ENCODE results near the gene CLEC7A. TPM values are rescaled to one million over a fixed set of nuclear protein-coding genes. Genes with fewer than 3 reads are reported as not detected.

Gene CLEC7A
- total and polyA plus RNA-seq, 9 of the 15 experiments (the other 6 are each of a cell fraction or from before 2014, with no cell fraction given), result 0.16 TPM; not detected in 8

GRCh38 chr12:10101042-10101579 lies 28.9 kb downstream of the CLEC7A start (continued):
- no peak for TF ChIP-seq HBP1 (CRISPR knock-in tag; IDR thresholded peaks at IDR 0.05)
- TF ChIP-seq ZNF12 (CRISPR knock-in tag; IDR thresholded peaks at IDR 0.05), result no peak
- no peak for TF ChIP-seq ZEB2 (IDR thresholded peaks at IDR 0.05)
- no peak for TF ChIP-seq MBD1 (CRISPR knock-in tag; IDR thresholded peaks at IDR 0.05)

- Histone ChIP-seq H3K4me2 (ENCODE audit: insufficient read depth, low read length) (no peak within 1 kb of the TSS), H3K27ac (ENCODE audit: extremely low read depth, low read depth, low read length) (no peak within 1 kb of the TSS), H3K4me3 (no peak within 1 kb of the TSS), H3K9me3 (replicated peaks; ENCODE audit: control insufficient read depth, insufficient read depth, low read depth, low read length) (no peaks in the 10 kb centered on the region), H4K20me1 (replicated peaks; ENCODE audit: control insufficient read depth, insufficient read depth, low read length) (no peaks in the 10 kb centered on the region), H3K9me1 (ENCODE audit: control insufficient read depth, insufficient read depth, low read length) (no peaks in the 10 kb centered on the region), H3K79me2 (ENCODE audit: control insufficient read depth, insufficient read depth, low read length) (no peaks in the 10 kb centered on the region), H2AFZ (ENCODE audit: low read depth, low read length) (no peak within 1 kb of the TSS), H3K9ac (ENCODE audit: insufficient read depth in 1 of 2, low read depth in 2 of 2, low read length in 2 of 2) (no peak within 1 kb of the TSS), H3K27me3 (ENCODE audit: control insufficient read depth in 2 of 2, insufficient read depth in 2 of 2, low read length in 2 of 2) (peaks cover 0 to 6% of the 10 kb centered on the region in 2 experiments; a peak in 1 of 5 replicates), H3K4me1 (replicated peaks in 1 of 2; ENCODE audit: control insufficient read depth in 2 of 2, insufficient read depth in 2 of 2, low read length in 2 of 2) (no peaks in the 10 kb centered on the region), H3K36me3 (ENCODE audit: control insufficient read depth, insufficient read depth, low read length) (no peaks in the 10 kb centered on the region)
- no TSS peak for BruUV-seq (replicated peaks)
- DNase-seq (ENCODE audit: extremely low read depth in 1 of 4, low spot score in 3 of 4), result no peak
- no peak for ATAC-seq
- intact Hi-C loops (cut with micrococcal nuclease), result no loop called here
- in situ Hi-C loops (cut with MboI), result no loop called here
- POLR2A ChIA-PET, result no interaction called here
- WGBS (ENCODE audit: insufficient coverage, low coverage, missing lambda C conversion rate), result 2% methylated on average over 8 of the region's 10 CpGs
- CTCF ChIA-PET (ENCODE audit: low intra/inter-chr PET ratio), result no interaction called here
- FAIRE-seq, result no peak
- no peak for TF ChIP-seq JUN (IDR thresholded peaks at IDR 0.05; ENCODE audit: borderline replicate concordance, low read depth, low read length)
- no peak for TF ChIP-seq JUN (CRISPR knock-in tag; IDR thresholded peaks at IDR 0.05; ENCODE audit: borderline replicate concordance)
- no peak for TF ChIP-seq ZBTB49 (CRISPR knock-in tag; IDR thresholded peaks at IDR 0.05; ENCODE audit: borderline replicate concordance)
- no peak for TF ChIP-seq ZNF146 (CRISPR knock-in tag; IDR thresholded peaks at IDR 0.05; ENCODE audit: unreplicated experiment)
- TF ChIP-seq GATAD2A (IDR thresholded peaks at IDR 0.05), result no peak
- no peak for TF ChIP-seq SMAD3 (CRISPR knock-in tag; conservative IDR thresholded peaks at IDR 0.05)
- no peak for TF ChIP-seq XRCC3 (IDR thresholded peaks at IDR 0.05)
- TF ChIP-seq ZNF511 (CRISPR knock-in tag; IDR thresholded peaks at IDR 0.05), result no peak
- no peak for TF ChIP-seq IRF2 (CRISPR knock-in tag; IDR thresholded peaks at IDR 0.05)
- TF ChIP-seq TFE3 (CRISPR knock-in tag; IDR thresholded peaks at IDR 0.05), result no peak
- no peak for TF ChIP-seq GATA2 (CRISPR knock-in tag; IDR thresholded peaks at IDR 0.05)
These were observed 31.2 kb downstream of the CLEC7A start, which contains the start of gene CLEC1A for GRCh38 chr12:10098791-10099190. TSS of gene CLEC1A (minus strand) at chr12:10098985. CDS start at chr12:10098922, 63 bp downstream.

Measured in K562 (cell line).